Vagina (tissue), 2 donors: Measurements from ENCODE around the gene TMEM229A.

Experiments used
- CTCF ChIP-seq, 3 experiments: fragments of 450-650 bp in 2 of 3; fragments of 200-600 bp in 1 of 3; sonication (generic) in 1 of 3; IDR thresholded peaks; one replicate each; pipeline ENCODE4 v1.5.1; 2017 to 2019; ENCODE audit warnings: antibody characterized with exemption in 3 of 3, mild to moderate bottlenecking in 2 of 3, moderate library complexity in 2 of 3
- POLR2A ChIP-seq, 2 donors: fragments of 450-650 bp; IDR thresholded peaks; one replicate each; pipeline ENCODE4 v1.6.1; 2017; ENCODE audit warnings: antibody characterized with exemption in 2 of 2, mild to moderate bottlenecking in 2 of 2, moderate library complexity in 2 of 2
- POLR2AphosphoS5 ChIP-seq, 2 donors: sonication (generic); formaldehyde crosslinking; IDR thresholded peaks; one replicate each; pipeline ENCODE4 v1.9.0; 2017; ENCODE audit warnings: antibody characterized with exemption in 2 of 2, mild to moderate bottlenecking in 2 of 2, low read depth in 1 of 2; ENCODE audit not compliant: insufficient read depth in 1 of 2

- TF ChIP-seq CTCF (IDR thresholded peaks at IDR 0.05) = no peak
- no peak for TF ChIP-seq POLR2A (IDR thresholded peaks at IDR 0.05)
- no peak for TF ChIP-seq POLR2AphosphoS5 (IDR thresholded peaks at IDR 0.05; ENCODE audit: insufficient read depth in 1 of 2, low read depth in 1 of 2)
Measured at GRCh38 chr7:124022551-124022950, 10.3 kb downstream of the TMEM229A start.
